ENCODE results near the gene MYADM. TPM values are rescaled to one million over a fixed set of nuclear protein-coding genes. Genes with fewer than 3 reads are reported as not detected.

Gene MYADM
- total RNA-seq, 1 experiment from 2014 or later, result not detected

GRCh38 chr19:53879140-53880081 lies 11.7 kb downstream of the MYADM start:
- no peak overlapping the region for H3K27ac ChIP-seq (ENCODE audit: low read length)
- H3K27me3 ChIP-seq (ENCODE audit: low read length), result no peaks in the 10 kb centered on the region
- no peak overlapping the region for H3K4me2 ChIP-seq (ENCODE audit: low read depth, low read length, poor library complexity, severe bottlenecking)
- no peak overlapping the region for H2AFZ ChIP-seq (ENCODE audit: low read length)
- H3K4me3 ChIP-seq (ENCODE audit: low read length), result no peak overlapping the region
- no peaks in the 10 kb centered on the region for H3K9me2 ChIP-seq (replicated peaks; ENCODE audit: insufficient read depth, low read length)
- peak; percentile 37 for DNase-seq
- H3K9me3 ChIP-seq (ENCODE audit: low read length), result no peaks in the 10 kb centered on the region
- H3K4me1 ChIP-seq (ENCODE audit: low read length), result peaks cover 11% of the 10 kb centered on the region
- no peaks in the 10 kb centered on the region for H3K79me2 ChIP-seq (ENCODE audit: low read length)
- no peak overlapping the region for H3K9ac ChIP-seq (ENCODE audit: low read length)
- H3K36me3 ChIP-seq (ENCODE audit: insufficient read depth, low read length), result no peaks in the 10 kb centered on the region
- no peaks in the 10 kb centered on the region for H4K20me1 ChIP-seq (ENCODE audit: insufficient read depth, low read depth, low read length)

GRCh38 chr19:53880711-53881481 lies 13.2 kb downstream of the MYADM start:
- no peaks in the 10 kb centered on the region for H3K9me2 ChIP-seq (replicated peaks; ENCODE audit: insufficient read depth, low read length)
- no peak overlapping the region for H3K9ac ChIP-seq (ENCODE audit: low read length)
- no peak overlapping the region for H3K4me2 ChIP-seq (ENCODE audit: low read depth, low read length, poor library complexity, severe bottlenecking)
- H3K27me3 ChIP-seq (ENCODE audit: low read length), result no peaks in the 10 kb centered on the region
- H3K4me3 ChIP-seq (ENCODE audit: low read length), result no peak overlapping the region
- H3K9me3 ChIP-seq (ENCODE audit: low read length), result no peaks in the 10 kb centered on the region
- no peak overlapping the region for H2AFZ ChIP-seq (ENCODE audit: low read length)
- peaks cover 11% of the 10 kb centered on the region for H3K4me1 ChIP-seq (ENCODE audit: low read length)
- H3K36me3 ChIP-seq (ENCODE audit: insufficient read depth, low read length), result no peaks in the 10 kb centered on the region
- H3K27ac ChIP-seq (ENCODE audit: low read length), result no peak overlapping the region
- no peaks in the 10 kb centered on the region for H3K79me2 ChIP-seq (ENCODE audit: low read length)
- DNase-seq, result peak; percentile 30
- H4K20me1 ChIP-seq (ENCODE audit: insufficient read depth, low read depth, low read length), result no peaks in the 10 kb centered on the region

- H3K9ac ChIP-seq (ENCODE audit: low read length), result no peak within 1 kb of the TSS
Observed at GRCh38 chr19:53881482-53882390, 14.1 kb downstream of the MYADM start, which contains the start of gene PRKCG. PRKCG (plus strand) TSS chr19:53882197; CDS start chr19:53882495, 298 bp downstream.

GRCh38 chr19:53882391-53883050 lies 14.8 kb downstream of the MYADM start:
- H3K4me2 ChIP-seq (ENCODE audit: low read depth, low read length, poor library complexity, severe bottlenecking), result peak overlapping the region; percentile 38
- no peak overlapping the region for H3K9ac ChIP-seq (ENCODE audit: low read length)

More at GRCh38 chr19:53881482-53882390, 14.1 kb downstream of the MYADM start, which contains the start of gene PRKCG:
- H3K27me3 ChIP-seq (ENCODE audit: low read length), result no peaks in the 10 kb centered on the region
- DNase-seq, result peak; percentile 58
- no peaks in the 10 kb centered on the region for H3K36me3 ChIP-seq (ENCODE audit: insufficient read depth, low read length)
- H3K79me2 ChIP-seq (ENCODE audit: low read length), result no peaks in the 10 kb centered on the region
- H3K27ac ChIP-seq (ENCODE audit: low read length), result no peak within 1 kb of the TSS
- no peak within 1 kb of the TSS for H2AFZ ChIP-seq (ENCODE audit: low read length)
- no peaks in the 10 kb centered on the region for H3K9me2 ChIP-seq (replicated peaks; ENCODE audit: insufficient read depth, low read length)
- no peaks in the 10 kb centered on the region for H3K9me3 ChIP-seq (ENCODE audit: low read length)
- peaks cover 11% of the 10 kb centered on the region for H3K4me1 ChIP-seq (ENCODE audit: low read length)
- H3K4me3 ChIP-seq (ENCODE audit: low read length), result no peak within 1 kb of the TSS; the same call in 1 of the 2 replicates
- H3K4me2 ChIP-seq (ENCODE audit: low read depth, low read length, poor library complexity, severe bottlenecking), result peak within 1 kb of the TSS; percentile 38
- H4K20me1 ChIP-seq (ENCODE audit: insufficient read depth, low read depth, low read length), result no peaks in the 10 kb centered on the region

GRCh38 chr19:53883231-53883661 lies 15.6 kb downstream of the MYADM start:
- Histone ChIP-seq H3K27me3 (ENCODE audit: low read length) (no peaks in the 10 kb centered on the region), H3K36me3 (ENCODE audit: insufficient read depth, low read length) (no peaks in the 10 kb centered on the region), H3K4me3 (ENCODE audit: low read length) (no peak overlapping the region), H3K79me2 (ENCODE audit: low read length) (no peaks in the 10 kb centered on the region), H3K4me1 (ENCODE audit: low read length) (peaks cover 11% of the 10 kb centered on the region), H4K20me1 (ENCODE audit: insufficient read depth, low read depth, low read length) (no peaks in the 10 kb centered on the region), H3K9me3 (ENCODE audit: low read length) (no peaks in the 10 kb centered on the region), H2AFZ (ENCODE audit: low read length) (no peak overlapping the region), H3K9me2 (replicated peaks; ENCODE audit: insufficient read depth, low read length) (no peaks in the 10 kb centered on the region), H3K9ac (ENCODE audit: low read length) (no peak overlapping the region), H3K4me2 (ENCODE audit: low read depth, low read length, poor library complexity, severe bottlenecking) (no peak overlapping the region), H3K27ac (ENCODE audit: low read length) (no peak overlapping the region)
- no peak for DNase-seq

More at GRCh38 chr19:53882391-53883050, 14.8 kb downstream of the MYADM start:
- H4K20me1 ChIP-seq (ENCODE audit: insufficient read depth, low read depth, low read length), result no peaks in the 10 kb centered on the region
- no peaks in the 10 kb centered on the region for H3K9me2 ChIP-seq (replicated peaks; ENCODE audit: insufficient read depth, low read length)
- H3K27ac ChIP-seq (ENCODE audit: low read length), result no peak overlapping the region
- no peaks in the 10 kb centered on the region for H3K79me2 ChIP-seq (ENCODE audit: low read length)
- H2AFZ ChIP-seq (ENCODE audit: low read length), result no peak overlapping the region
- H3K4me3 ChIP-seq (ENCODE audit: low read length), result no peak overlapping the region
- H3K4me1 ChIP-seq (ENCODE audit: low read length), result peaks cover 11% of the 10 kb centered on the region
- H3K36me3 ChIP-seq (ENCODE audit: insufficient read depth, low read length), result no peaks in the 10 kb centered on the region
- H3K9me3 ChIP-seq (ENCODE audit: low read length), result no peaks in the 10 kb centered on the region
- no peaks in the 10 kb centered on the region for H3K27me3 ChIP-seq (ENCODE audit: low read length)
- DNase-seq, result no peak

- H3K9me3 ChIP-seq (ENCODE audit: low read length), result no peaks in the 10 kb centered on the region
- H3K9ac ChIP-seq (ENCODE audit: low read length), result no peak overlapping the region
- H3K27ac ChIP-seq (ENCODE audit: low read length), result no peak overlapping the region
- H2AFZ ChIP-seq (ENCODE audit: low read length), result no peak overlapping the region
- no peak overlapping the region for H3K4me2 ChIP-seq (ENCODE audit: low read depth, low read length, poor library complexity, severe bottlenecking)
- peaks cover 11% of the 10 kb centered on the region for H3K4me1 ChIP-seq (ENCODE audit: low read length)
- no peak for DNase-seq
- H3K4me3 ChIP-seq (ENCODE audit: low read length), result no peak overlapping the region
- H3K79me2 ChIP-seq (ENCODE audit: low read length), result no peaks in the 10 kb centered on the region
- H3K36me3 ChIP-seq (ENCODE audit: insufficient read depth, low read length), result no peaks in the 10 kb centered on the region
- H3K9me2 ChIP-seq (replicated peaks; ENCODE audit: insufficient read depth, low read length), result no peaks in the 10 kb centered on the region
- H3K27me3 ChIP-seq (ENCODE audit: low read length), result no peaks in the 10 kb centered on the region
- no peaks in the 10 kb centered on the region for H4K20me1 ChIP-seq (ENCODE audit: insufficient read depth, low read depth, low read length)
Observed at GRCh38 chr19:53883741-53884140, 16.1 kb downstream of the MYADM start.

- Histone ChIP-seq H3K4me1 (ENCODE audit: low read length) (peaks cover 11% of the 10 kb centered on the region), H4K20me1 (ENCODE audit: insufficient read depth, low read depth, low read length) (no peaks in the 10 kb centered on the region), H3K9me3 (ENCODE audit: low read length) (no peaks in the 10 kb centered on the region), H3K36me3 (ENCODE audit: insufficient read depth, low read length) (no peaks in the 10 kb centered on the region), H3K9me2 (replicated peaks; ENCODE audit: insufficient read depth, low read length) (no peaks in the 10 kb centered on the region), H3K4me2 (ENCODE audit: low read depth, low read length, poor library complexity, severe bottlenecking) (no peak overlapping the region), H3K9ac (ENCODE audit: low read length) (no peak overlapping the region), H3K79me2 (ENCODE audit: low read length) (no peaks in the 10 kb centered on the region), H3K4me3 (ENCODE audit: low read length) (no peak overlapping the region), H2AFZ (ENCODE audit: low read length) (no peak overlapping the region), H3K27me3 (ENCODE audit: low read length) (no peaks in the 10 kb centered on the region), H3K27ac (ENCODE audit: low read length) (no peak overlapping the region)
- no peak for DNase-seq
Observed at GRCh38 chr19:53884256-53884655, 16.6 kb downstream of the MYADM start.

All from Karpas-422 (cell line).